WERI-Rb-1 (cell line): ENCODE data around the gene MRPL3.

Experiments used
- DNase-seq: peaks from one replicate; pipeline ENCODE4 v3.0.0-alpha.2; 2020
- H3K27ac ChIP-seq: fragments of 250-450 bp; sonication (Bioruptor Pico); 2 replicates; pipeline ENCODE4 v1.5.1; 2020; ENCODE audit warnings: mild to moderate bottlenecking, moderate library complexity
- H3K27me3 ChIP-seq: fragments of 250-450 bp; sonication (Bioruptor Pico); 2 replicates; pipeline ENCODE4 v1.5.1; 2021; ENCODE audit warnings: mild to moderate bottlenecking, low read depth, moderate library complexity; ENCODE audit not compliant: insufficient read depth, severe bottlenecking
- H3K36me3 ChIP-seq: fragments of 250-450 bp; sonication (Bioruptor Pico); 2 replicates; pipeline ENCODE4 v1.5.1; 2020; ENCODE audit warnings: mild to moderate bottlenecking, moderate library complexity
- H3K4me3 ChIP-seq: 2 replicates; pipeline ENCODE4 v1.5.1; 2011; ENCODE audit warnings: low read depth, mild to moderate bottlenecking, control low read depth, low read length
- H3K9me3 ChIP-seq: fragments of 250-450 bp; sonication (Bioruptor Pico); 2 replicates; pipeline ENCODE4 v1.5.1; 2021; ENCODE audit warnings: mild to moderate bottlenecking, moderate library complexity; ENCODE audit not compliant: severe bottlenecking
- TF ChIP-seq, protein P1 (sequence below): IDR thresholded peaks from 2 replicates; pipeline ENCODE4 v1.5.1; 2011; ENCODE audit warnings: low read depth, mild to moderate bottlenecking, control low read depth, inconsistent platforms, low read length

MRPL3 gene

DNA sequence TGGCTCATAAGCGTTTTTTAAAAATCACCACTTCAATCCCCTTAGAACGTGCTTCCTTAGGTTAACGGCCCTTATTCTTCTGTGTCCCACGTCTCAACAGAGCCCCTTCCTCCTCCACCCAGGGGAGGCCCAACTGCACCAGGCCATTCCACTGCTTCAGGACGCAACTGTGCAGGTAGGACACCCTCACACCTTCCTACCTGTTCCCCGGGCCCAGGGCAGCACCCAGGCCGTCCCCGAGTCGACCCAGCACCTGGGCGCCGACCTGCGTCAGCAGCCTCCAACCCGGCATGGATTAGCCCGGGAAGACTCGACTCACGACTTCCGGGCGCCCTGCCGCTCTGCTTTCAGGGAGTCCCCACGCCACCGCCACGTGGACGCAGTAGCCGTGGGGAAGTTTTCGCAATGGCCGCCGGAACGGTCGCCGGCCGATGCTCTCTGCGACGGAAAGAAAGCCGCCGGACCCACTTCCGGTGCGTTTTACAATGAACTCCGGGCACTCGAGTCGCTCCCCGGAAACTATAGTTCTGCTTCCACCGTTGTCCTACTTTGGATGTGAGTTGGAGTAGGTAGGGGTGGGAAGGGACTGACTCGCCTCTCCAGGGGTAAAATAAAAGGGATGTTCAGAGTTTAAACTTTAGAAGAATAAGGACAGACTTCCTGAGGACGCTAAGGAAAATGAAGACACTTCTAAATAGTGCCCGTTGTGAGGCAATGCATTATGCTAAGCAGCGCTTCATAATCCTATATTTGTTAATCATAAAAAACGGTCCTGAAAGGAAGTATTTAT is at the start of gene MRPL3:
TSS of gene MRPL3 (minus strand) at position 442 of the 790 bp plus-strand sequence. CDS start at position 292, 150 bp downstream.
- TF ChIP-seq, protein P1, sequence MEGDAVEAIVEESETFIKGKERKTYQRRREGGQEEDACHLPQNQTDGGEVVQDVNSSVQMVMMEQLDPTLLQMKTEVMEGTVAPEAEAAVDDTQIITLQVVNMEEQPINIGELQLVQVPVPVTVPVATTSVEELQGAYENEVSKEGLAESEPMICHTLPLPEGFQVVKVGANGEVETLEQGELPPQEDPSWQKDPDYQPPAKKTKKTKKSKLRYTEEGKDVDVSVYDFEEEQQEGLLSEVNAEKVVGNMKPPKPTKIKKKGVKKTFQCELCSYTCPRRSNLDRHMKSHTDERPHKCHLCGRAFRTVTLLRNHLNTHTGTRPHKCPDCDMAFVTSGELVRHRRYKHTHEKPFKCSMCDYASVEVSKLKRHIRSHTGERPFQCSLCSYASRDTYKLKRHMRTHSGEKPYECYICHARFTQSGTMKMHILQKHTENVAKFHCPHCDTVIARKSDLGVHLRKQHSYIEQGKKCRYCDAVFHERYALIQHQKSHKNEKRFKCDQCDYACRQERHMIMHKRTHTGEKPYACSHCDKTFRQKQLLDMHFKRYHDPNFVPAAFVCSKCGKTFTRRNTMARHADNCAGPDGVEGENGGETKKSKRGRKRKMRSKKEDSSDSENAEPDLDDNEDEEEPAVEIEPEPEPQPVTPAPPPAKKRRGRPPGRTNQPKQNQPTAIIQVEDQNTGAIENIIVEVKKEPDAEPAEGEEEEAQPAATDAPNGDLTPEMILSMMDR: no peak
- Histone ChIP-seq H3K4me3 (peak within 1 kb of the TSS; percentile 99), H3K27ac (peak within 1 kb of the TSS; percentile 88), H3K27me3 (no peaks in the 10 kb centered on the region), H3K9me3 (no peaks in the 10 kb centered on the region), H3K36me3 (peaks cover 41% of the 10 kb centered on the region)
- DNase-seq: peak; percentile 91

GRCh38 chr3:131551761-131552160 is 49.0 kb upstream of the MRPL3 start:
- TF ChIP-seq, protein P1: no peak
- no peak for DNase-seq
- Histone ChIP-seq H3K27ac (no peak overlapping the region), H3K36me3 (no peaks in the 10 kb centered on the region), H3K9me3 (no peaks in the 10 kb centered on the region), H3K27me3 (no peaks in the 10 kb centered on the region), H3K4me3 (no peak overlapping the region)

DNA sequence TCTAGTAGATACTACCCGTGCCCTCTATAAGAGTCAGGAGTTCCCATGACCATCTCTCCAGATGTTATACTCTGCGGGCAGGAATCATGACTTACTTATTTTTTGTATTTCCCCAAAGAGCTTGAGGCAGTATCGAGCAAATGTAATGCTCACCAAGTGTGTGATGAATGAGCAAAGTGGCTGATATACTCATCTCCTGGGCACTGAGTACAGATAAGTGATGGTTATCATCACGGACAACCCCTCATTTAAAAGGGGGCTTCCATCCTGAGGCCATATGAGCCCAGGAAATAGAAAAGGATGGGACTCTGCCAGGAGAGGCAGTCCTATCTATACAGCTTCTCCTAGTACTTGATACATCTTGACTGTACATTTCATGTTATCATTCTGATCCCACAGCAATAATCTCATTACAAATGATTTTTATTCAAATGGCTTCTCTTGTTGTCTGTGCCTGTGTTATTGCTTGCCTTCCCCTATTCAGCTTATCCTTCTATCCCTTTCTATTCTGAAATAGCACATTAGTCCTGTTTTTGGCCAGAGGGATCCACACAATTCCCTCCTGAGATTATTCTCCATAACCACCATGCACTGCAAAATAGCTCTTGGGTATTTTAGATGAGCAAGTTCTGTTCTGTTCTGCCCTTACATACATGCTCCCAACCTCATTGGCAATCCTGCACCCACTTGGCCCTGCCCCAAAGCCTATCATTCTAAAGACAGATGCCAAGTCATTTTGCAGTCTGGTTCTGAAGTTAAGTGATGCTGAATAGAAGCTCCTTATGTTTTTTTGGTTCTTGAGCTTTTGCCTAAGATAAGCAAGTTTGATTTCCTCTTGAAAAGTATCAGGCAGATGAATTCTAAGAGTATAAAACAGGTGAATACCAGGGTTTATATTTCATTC is 48.0 kb upstream of the MRPL3 start:
- DNase-seq: no peak
- no peaks in the 10 kb centered on the region for H3K36me3 ChIP-seq
- H3K4me3 ChIP-seq: no peak overlapping the region
- TF ChIP-seq, protein P1: no peak
- no peaks in the 10 kb centered on the region for H3K27me3 ChIP-seq
- no peaks in the 10 kb centered on the region for H3K9me3 ChIP-seq
- H3K27ac ChIP-seq: no peak overlapping the region

- DNase-seq: no peak
- H3K9me3 ChIP-seq: no peaks in the 10 kb centered on the region
- TF ChIP-seq, protein P1: peak; percentile 66
- H3K4me3 ChIP-seq: no peak overlapping the region
- H3K27me3 ChIP-seq: no peaks in the 10 kb centered on the region
- no peaks in the 10 kb centered on the region for H3K36me3 ChIP-seq
- H3K27ac ChIP-seq: no peak overlapping the region
Measured at GRCh38 chr3:131549340-131549739, 46.6 kb upstream of the MRPL3 start.

DNA sequence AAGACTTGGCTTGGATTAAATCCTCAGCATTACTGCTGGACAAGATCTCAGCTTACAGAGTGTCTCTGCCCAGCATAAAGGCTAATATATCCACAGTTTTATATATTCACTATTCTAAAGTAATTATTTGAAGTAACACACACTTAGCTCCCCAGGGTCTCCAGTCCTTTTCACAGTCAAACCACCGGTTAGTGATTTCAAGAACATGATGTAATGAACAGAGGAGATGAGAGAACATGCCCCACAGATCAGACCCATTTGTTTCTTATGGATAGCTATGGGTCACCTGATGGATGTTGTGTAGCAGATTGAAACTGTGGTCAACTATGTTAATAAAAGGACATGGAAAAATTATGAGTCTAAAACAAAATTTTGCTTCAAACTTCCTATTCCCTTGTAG is 44.8 kb upstream of the MRPL3 start:
- Histone ChIP-seq H3K27ac (no peak overlapping the region), H3K9me3 (no peaks in the 10 kb centered on the region), H3K4me3 (no peak overlapping the region), H3K36me3 (no peaks in the 10 kb centered on the region), H3K27me3 (no peaks in the 10 kb centered on the region)
- TF ChIP-seq, protein P1: no peak
- no peak for DNase-seq
